Measurements from ENCODE around the gene SLC44A3. TPM values are rescaled to one million over a fixed set of nuclear protein-coding genes. Genes with fewer than 3 reads are reported as not detected.

SLC44A3 gene
- total RNA-seq, 6 donors from 2014 or later = 6.3 to 24.2 (median 17.8) TPM

DNA sequence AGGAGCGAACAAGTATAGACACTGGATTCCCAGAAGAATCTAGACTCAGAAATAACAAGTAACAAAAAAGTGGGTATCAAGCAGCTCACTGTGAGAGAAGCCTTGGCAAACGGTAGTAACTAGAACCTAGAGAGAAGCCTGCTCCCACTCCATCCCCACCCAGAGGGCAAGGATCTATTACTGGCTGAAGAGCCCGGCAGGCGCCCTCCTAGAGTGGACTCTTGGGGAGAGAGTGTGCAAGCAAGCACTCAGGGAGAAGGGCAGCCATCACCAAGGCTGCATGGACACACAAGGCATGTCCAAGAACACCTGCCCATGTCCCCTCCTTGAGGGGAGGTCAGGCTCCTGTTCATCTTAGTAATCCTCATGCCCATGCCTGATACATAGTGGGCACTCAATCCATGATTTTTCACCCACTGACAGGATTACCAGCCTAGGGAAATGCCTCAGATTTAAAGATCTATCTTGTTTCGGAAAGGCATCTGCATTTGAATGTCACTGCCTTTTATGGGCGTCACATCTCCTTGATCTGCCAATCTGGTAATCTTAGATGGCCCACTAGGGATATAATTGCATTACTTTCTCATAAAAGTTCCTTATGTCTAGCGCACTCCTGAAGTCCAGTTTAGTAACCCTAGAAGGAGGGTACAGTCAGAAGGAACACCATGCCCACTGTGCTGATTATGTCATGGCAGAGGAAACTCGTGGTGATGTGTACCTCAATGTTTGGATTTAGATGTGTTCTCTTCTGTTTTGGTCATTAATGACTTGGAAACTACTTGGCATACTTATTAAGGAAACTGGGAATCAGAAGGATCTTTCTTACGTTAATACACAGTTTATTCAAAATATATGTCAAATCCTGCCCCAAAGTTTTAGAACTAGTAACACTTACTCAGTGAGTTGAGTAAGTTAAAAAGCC is 92.4 kb downstream of the SLC44A3 start:
- Histone ChIP-seq H3K4me3 (no peak overlapping the region), H3K9me3 (no peaks in the 10 kb centered on the region), H3K4me1 (peaks cover 26 to 68% (median 40%) of the 10 kb centered on the region in 4 donors), H3K27ac (peak overlapping the region in 1 of 4 donors; percentile 55), H3K36me3 (peaks cover 0 to 13% (median 2%) of the 10 kb centered on the region in 4 donors), H3K27me3 (no peaks in the 10 kb centered on the region)
- TF ChIP-seq POLR2AphosphoS5 (IDR thresholded peaks at IDR 0.05) (no peak), EP300 (IDR thresholded peaks at IDR 0.05) (no peak)
- DNase-seq = peak in 1 of 2 donors; percentile 34
- WGBS, 2 donors = 52 to 58% methylated on average over 9 of the region's 9 CpGs
- ATAC-seq (ENCODE audit: low FRiP score in 2 of 2) = peak in 1 of 2 donors; percentile 20

DNA sequence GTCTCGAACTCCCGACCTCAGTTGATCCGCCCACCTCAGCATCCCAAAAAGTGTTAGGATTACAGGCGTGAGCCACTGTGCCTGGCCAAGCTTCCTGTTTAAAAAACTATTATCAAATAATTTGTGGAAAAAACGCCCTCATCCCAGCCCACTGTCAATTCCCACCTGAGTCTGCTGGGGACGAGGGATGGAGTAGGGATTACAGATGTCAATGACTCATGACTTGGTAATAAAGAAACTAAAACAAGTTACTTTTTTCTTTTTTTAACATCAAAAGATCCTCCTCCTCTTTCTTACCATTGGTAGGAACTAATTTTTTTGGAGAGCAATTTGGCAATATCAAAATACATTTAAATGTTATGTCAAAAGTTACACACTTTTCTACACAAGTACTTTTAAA is 97.1 kb downstream of the SLC44A3 start:
- 82 to 84% methylated on average over 6 of the region's 6 CpGs for WGBS, 2 donors
- H3K4me1 ChIP-seq = peaks cover 49 to 80% (median 60%) of the 10 kb centered on the region in 4 donors

DNA sequence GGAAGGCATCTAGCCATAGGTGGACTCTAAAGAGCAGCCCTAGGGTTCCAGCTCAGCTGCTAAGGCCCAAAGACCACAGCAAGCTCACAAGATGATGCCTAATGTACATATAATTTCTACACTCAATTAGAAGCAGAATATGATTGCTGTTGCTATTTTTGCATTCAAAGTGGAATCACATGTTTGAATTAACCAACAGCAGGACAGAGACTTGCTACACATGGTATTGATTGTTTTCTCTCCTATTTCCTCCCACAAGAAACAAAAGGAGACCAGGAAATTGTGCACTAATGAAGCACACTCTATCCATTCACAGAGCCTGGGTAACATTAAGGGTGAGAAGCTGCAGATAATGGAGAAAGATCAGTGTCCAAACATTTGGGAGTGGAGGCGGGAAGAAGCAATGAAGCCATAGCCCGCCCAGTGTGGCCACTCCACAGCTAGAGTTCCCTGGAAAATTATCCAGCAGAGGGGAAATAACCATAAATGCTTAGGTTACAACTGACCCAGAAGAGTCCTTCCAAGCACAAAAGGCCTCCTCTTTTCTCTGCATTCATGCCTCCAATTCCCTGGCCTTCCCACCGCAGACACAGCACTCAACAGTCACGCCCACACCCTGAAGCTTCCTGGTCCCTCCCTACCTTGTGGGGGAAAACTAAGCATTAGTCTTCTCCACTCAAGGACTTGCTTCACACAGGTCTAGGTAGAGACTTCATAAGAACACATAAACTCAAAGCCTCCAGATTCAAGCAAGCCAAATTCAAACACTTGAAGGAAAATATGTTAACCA is 99.3 kb downstream of the SLC44A3 start:
- Histone ChIP-seq H3K4me1 (peaks cover 54 to 88% (median 57%) of the 10 kb centered on the region in 4 donors), H3K4me3 (peak overlapping the region in 1 of 4 donors; percentile 13), H3K36me3 (peaks cover 0 to 2% (median 0%) of the 10 kb centered on the region in 4 donors), H3K27ac (peak overlapping the region in 3 of 4 donors; percentile 24 to 46 (median 40)), H3K27me3 (no peaks in the 10 kb centered on the region), H3K9me3 (no peaks in the 10 kb centered on the region)
- 65 to 77% methylated on average over 4 of the region's 4 CpGs for WGBS, 2 donors
- TF ChIP-seq, protein P1, sequence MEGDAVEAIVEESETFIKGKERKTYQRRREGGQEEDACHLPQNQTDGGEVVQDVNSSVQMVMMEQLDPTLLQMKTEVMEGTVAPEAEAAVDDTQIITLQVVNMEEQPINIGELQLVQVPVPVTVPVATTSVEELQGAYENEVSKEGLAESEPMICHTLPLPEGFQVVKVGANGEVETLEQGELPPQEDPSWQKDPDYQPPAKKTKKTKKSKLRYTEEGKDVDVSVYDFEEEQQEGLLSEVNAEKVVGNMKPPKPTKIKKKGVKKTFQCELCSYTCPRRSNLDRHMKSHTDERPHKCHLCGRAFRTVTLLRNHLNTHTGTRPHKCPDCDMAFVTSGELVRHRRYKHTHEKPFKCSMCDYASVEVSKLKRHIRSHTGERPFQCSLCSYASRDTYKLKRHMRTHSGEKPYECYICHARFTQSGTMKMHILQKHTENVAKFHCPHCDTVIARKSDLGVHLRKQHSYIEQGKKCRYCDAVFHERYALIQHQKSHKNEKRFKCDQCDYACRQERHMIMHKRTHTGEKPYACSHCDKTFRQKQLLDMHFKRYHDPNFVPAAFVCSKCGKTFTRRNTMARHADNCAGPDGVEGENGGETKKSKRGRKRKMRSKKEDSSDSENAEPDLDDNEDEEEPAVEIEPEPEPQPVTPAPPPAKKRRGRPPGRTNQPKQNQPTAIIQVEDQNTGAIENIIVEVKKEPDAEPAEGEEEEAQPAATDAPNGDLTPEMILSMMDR (IDR thresholded peaks at IDR 0.05) = no peak
- no peak for TF ChIP-seq EP300 (IDR thresholded peaks at IDR 0.05)
- no peak for TF ChIP-seq POLR2A (IDR thresholded peaks at IDR 0.05)
- no peak for TF ChIP-seq POLR2AphosphoS5 (IDR thresholded peaks at IDR 0.05)
- ATAC-seq (ENCODE audit: low FRiP score in 2 of 2) = peak in 1 of 2 donors; percentile 68
- DNase-seq = peak in 1 of 2 donors; percentile 45

More for the DNA sequence above, 97.1 kb downstream of the SLC44A3 start:
- Histone ChIP-seq H3K4me3 (no peak overlapping the region), H3K9me3 (no peaks in the 10 kb centered on the region), H3K27me3 (no peaks in the 10 kb centered on the region), H3K36me3 (peaks cover 0 to 2% (median 0%) of the 10 kb centered on the region in 4 donors), H3K27ac (no peak overlapping the region)
- DNase-seq = no peak
- ATAC-seq (ENCODE audit: low FRiP score in 2 of 2) = peak in 1 of 2 donors; percentile 14
- TF ChIP-seq, protein P1 (IDR thresholded peaks at IDR 0.05) = no peak
- no peak for TF ChIP-seq EP300 (IDR thresholded peaks at IDR 0.05)
- no peak for TF ChIP-seq POLR2A (IDR thresholded peaks at IDR 0.05)
- no peak for TF ChIP-seq POLR2AphosphoS5 (IDR thresholded peaks at IDR 0.05)

DNA sequence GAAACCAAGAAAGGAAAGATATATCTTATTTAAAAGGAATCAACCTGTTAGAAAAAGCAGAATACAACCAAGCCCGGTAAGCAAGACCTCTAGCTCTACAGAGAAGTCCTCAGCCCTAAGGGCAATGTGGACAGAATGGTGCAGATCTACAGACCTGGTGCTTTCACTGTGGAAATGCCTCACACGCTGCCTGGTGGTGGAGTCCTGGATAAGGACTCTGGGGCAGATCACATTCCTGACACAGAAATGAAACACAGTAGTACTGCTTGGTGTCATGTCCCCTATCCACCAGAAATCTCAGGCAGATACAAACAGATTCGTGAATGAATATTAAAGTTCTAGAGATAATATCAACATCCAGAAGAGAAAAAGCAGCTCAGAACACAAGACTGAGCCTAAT is 99.9 kb downstream of the SLC44A3 start:
- Histone ChIP-seq H3K4me1 (peaks cover 49 to 84% (median 55%) of the 10 kb centered on the region in 4 donors), H3K9me3 (no peaks in the 10 kb centered on the region), H3K4me3 (peak overlapping the region in 1 of 4 donors; percentile 13), H3K27me3 (no peaks in the 10 kb centered on the region), H3K27ac (peak overlapping the region in 3 of 4 donors; percentile 24 to 46 (median 40)), H3K36me3 (peaks cover 0 to 2% (median 0%) of the 10 kb centered on the region in 4 donors)
- no peak for DNase-seq
- WGBS, 2 donors = 51 to 61% methylated on average over 3 of the region's 3 CpGs
- TF ChIP-seq, protein P1 (IDR thresholded peaks at IDR 0.05) = no peak
- ATAC-seq (ENCODE audit: low FRiP score in 2 of 2) = peak; percentile 21 to 41

DNA sequence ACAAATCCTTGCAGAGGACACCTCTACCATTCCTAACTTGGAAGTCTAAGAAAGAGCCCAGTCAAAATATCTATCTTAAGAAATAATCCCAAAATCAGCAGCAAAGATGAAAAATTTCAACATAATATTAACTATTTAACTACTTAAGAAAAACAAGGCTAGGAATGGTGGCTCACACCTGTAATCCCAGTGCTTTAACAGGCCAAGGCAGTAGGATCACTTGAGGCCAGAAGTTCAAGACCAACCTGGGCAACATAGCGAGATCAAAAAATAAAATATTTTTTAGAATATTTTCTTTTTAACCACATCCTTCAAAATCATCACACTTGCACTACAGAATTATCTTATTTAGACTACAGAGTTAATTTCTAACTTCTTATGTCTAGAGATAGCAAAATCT is 101.8 kb downstream of the SLC44A3 start:
- peak overlapping the region in 1 of 4 donors; percentile 35 for H3K4me3 ChIP-seq

More for the DNA sequence above, 101.8 kb downstream of the SLC44A3 start:
- no peak for DNase-seq
- WGBS, 2 donors = 95 to 100% methylated on average over 1 of the region's 1 CpG
- Histone ChIP-seq H3K27ac (peak overlapping the region in 3 of 4 donors; percentile 63 to 100 (median 99)), H3K27me3 (peaks cover 0 to 7% (median 0%) of the 10 kb centered on the region in 4 donors), H3K36me3 (no peaks in the 10 kb centered on the region), H3K4me1 (peaks cover 42 to 75% (median 57%) of the 10 kb centered on the region in 4 donors), H3K9me3 (no peaks in the 10 kb centered on the region)
- no peak for TF ChIP-seq EP300 (IDR thresholded peaks at IDR 0.05)
- no peak for ATAC-seq (ENCODE audit: low FRiP score in 2 of 2)

All from upper lobe of left lung (tissue), 6 donors.